ENCODE data around the gene TAOK3.

Gene TAOK3

GRCh38 chr12:118319627-118320026 is 53.1 kb downstream of the TAOK3 start:
- Mint-ChIP-seq H3K9me3 (no peaks in the 10 kb centered on the region), H3K36me3 (ENCODE audit: low read depth) (no peaks in the 10 kb centered on the region), H3K27me3 (ENCODE audit: low read depth) (no peaks in the 10 kb centered on the region), H3K4me3 (no peak overlapping the region), H3K27ac (no peak overlapping the region), H3K4me1 (no peaks in the 10 kb centered on the region)
- no peak for TF ChIP-seq CTCF (IDR thresholded peaks at IDR 0.05; ENCODE audit: unreplicated experiment in 3 of 3)

- Mint-ChIP-seq H3K36me3 (ENCODE audit: low read depth) (no peaks in the 10 kb centered on the region), H3K27me3 (ENCODE audit: low read depth) (no peaks in the 10 kb centered on the region), H3K4me1 (no peaks in the 10 kb centered on the region), H3K27ac (no peak overlapping the region), H3K9me3 (no peaks in the 10 kb centered on the region), H3K4me3 (no peak overlapping the region)
- no peak for TF ChIP-seq CTCF (IDR thresholded peaks at IDR 0.05; ENCODE audit: unreplicated experiment in 3 of 3)
These were observed 54.0 kb downstream of the TAOK3 start for GRCh38 chr12:118318744-118319143.

GRCh38 chr12:118317729-118318128 is 55.0 kb downstream of the TAOK3 start:
- H3K36me3 Mint-ChIP-seq (ENCODE audit: low read depth): no peaks in the 10 kb centered on the region
- TF ChIP-seq CTCF (IDR thresholded peaks at IDR 0.05; ENCODE audit: unreplicated experiment in 3 of 3): no peak
- H3K4me1 Mint-ChIP-seq: no peaks in the 10 kb centered on the region
- no peak overlapping the region for H3K27ac Mint-ChIP-seq
- no peaks in the 10 kb centered on the region for H3K27me3 Mint-ChIP-seq (ENCODE audit: low read depth)
- H3K9me3 Mint-ChIP-seq: no peaks in the 10 kb centered on the region
- H3K4me3 Mint-ChIP-seq: no peak overlapping the region

GRCh38 chr12:118315821-118316220 is 56.9 kb downstream of the TAOK3 start:
- Mint-ChIP-seq H3K36me3 (ENCODE audit: low read depth) (no peaks in the 10 kb centered on the region), H3K9me3 (no peaks in the 10 kb centered on the region), H3K27me3 (ENCODE audit: low read depth) (no peaks in the 10 kb centered on the region), H3K4me3 (no peak overlapping the region), H3K4me1 (peaks cover 5% of the 10 kb centered on the region), H3K27ac (no peak overlapping the region)
- TF ChIP-seq CTCF (IDR thresholded peaks at IDR 0.05; ENCODE audit: unreplicated experiment in 3 of 3): no peak

GRCh38 chr12:118312578-118312977 is 60.1 kb downstream of the TAOK3 start:
- H3K27ac Mint-ChIP-seq: no peak overlapping the region
- no peak overlapping the region for H3K4me3 Mint-ChIP-seq
- peaks cover 9% of the 10 kb centered on the region for H3K4me1 Mint-ChIP-seq
- no peak for TF ChIP-seq CTCF (IDR thresholded peaks at IDR 0.05; ENCODE audit: unreplicated experiment in 3 of 3)
- no peaks in the 10 kb centered on the region for H3K36me3 Mint-ChIP-seq (ENCODE audit: low read depth)
- H3K9me3 Mint-ChIP-seq: no peaks in the 10 kb centered on the region
- no peaks in the 10 kb centered on the region for H3K27me3 Mint-ChIP-seq (ENCODE audit: low read depth)

- Mint-ChIP-seq H3K27ac (no peak overlapping the region), H3K9me3 (no peaks in the 10 kb centered on the region), H3K4me1 (peaks cover 15% of the 10 kb centered on the region), H3K36me3 (ENCODE audit: low read depth) (no peaks in the 10 kb centered on the region), H3K4me3 (no peak overlapping the region), H3K27me3 (ENCODE audit: low read depth) (no peaks in the 10 kb centered on the region)
- no peak for TF ChIP-seq CTCF (IDR thresholded peaks at IDR 0.05; ENCODE audit: unreplicated experiment in 3 of 3)
These were observed 61.0 kb downstream of the TAOK3 start for GRCh38 chr12:118311666-118312065.
